ENCODE measurements around the gene BLOC1S6.

- TF ChIP-seq ATF3 (IDR thresholded peaks at IDR 0.05) (no peak), CTCF (IDR thresholded peaks at IDR 0.05; ENCODE audit: low read depth, low read length, missing input control) (no peak), TAF1 (conservative IDR thresholded peaks at IDR 0.05) (no peak)
Observed at GRCh38 chr15:45573961-45574629, 13.1 kb upstream of the BLOC1S6 start.
